MM.1S (cell line): ENCODE results near the gene NDST1.

ENCODE experiments used
- DNase-seq: peaks from one replicate; pipeline ENCODE4 v3.0.0-alpha.2; 2015
- H2AFZ ChIP-seq: fragments of 300-600 bp; sonication (generic); 2 replicates; pipeline ENCODE4 v1.6.0; 2016; ENCODE audit warnings: antibody characterized with exemption, low read length
- H3F3A ChIP-seq: fragments of 300-600 bp; sonication (generic); 2 replicates; pipeline ENCODE4 v1.6.1; 2016; ENCODE audit warnings: mild to moderate bottlenecking, antibody characterized with exemption, low read length, moderate library complexity, mixed read lengths; ENCODE audit not compliant: insufficient read depth
- H3K27ac ChIP-seq: fragments of 300-600 bp; sonication (generic); 2 replicates; pipeline ENCODE4 v1.5.1; 2016; ENCODE audit warnings: mild to moderate bottlenecking, low read length
- H3K27me3 ChIP-seq: fragments of 300-600 bp; sonication (generic); replicated peaks from 2 replicates; pipeline ENCODE4 v1.6.0; 2016; ENCODE audit warnings: low read length; ENCODE audit not compliant: insufficient read depth
- H3K36me3 ChIP-seq: fragments of 300-600 bp; sonication (generic); replicated peaks from 2 replicates; pipeline ENCODE4 v1.6.1; 2016; ENCODE audit warnings: mild to moderate bottlenecking, low read length, mixed read lengths; ENCODE audit not compliant: insufficient read depth
- H3K4me1 ChIP-seq: fragments of 300-600 bp; sonication (generic); 2 replicates; pipeline ENCODE4 v1.6.1; 2016; ENCODE audit warnings: low read length, mixed read lengths
- H3K4me2 ChIP-seq: fragments of 300-600 bp; sonication (generic); 2 replicates; pipeline ENCODE4 v1.6.0; 2016; ENCODE audit warnings: low read depth, low read length
- H3K4me3 ChIP-seq: fragments of 300-600 bp; sonication (generic); 2 replicates; pipeline ENCODE4 v1.5.1; 2016; ENCODE audit warnings: low read length, mixed read lengths
- H3K79me2 ChIP-seq: fragments of 300-600 bp; sonication (generic); 2 replicates; pipeline ENCODE4 v1.6.1; 2016; ENCODE audit warnings: mixed run types, low read length, mixed read lengths
- H3K9ac ChIP-seq: fragments of 300-600 bp; sonication (generic); 2 replicates; pipeline ENCODE4 v1.6.1; 2016; ENCODE audit warnings: low read length, mixed read lengths
- H3K9me2 ChIP-seq: fragments of 300-600 bp; sonication (generic); replicated peaks from 2 replicates; pipeline ENCODE4 v1.6.1; 2016; ENCODE audit warnings: mild to moderate bottlenecking, low read length, mixed read lengths; ENCODE audit not compliant: insufficient read depth
- H3K9me3 ChIP-seq: fragments of 300-600 bp; sonication (generic); replicated peaks from 2 replicates; pipeline ENCODE4 v1.6.1; 2016; ENCODE audit warnings: mild to moderate bottlenecking, low read length, mixed read lengths; ENCODE audit not compliant: insufficient read depth
- H4K20me1 ChIP-seq: fragments of 300-600 bp; sonication (generic); 2 replicates; pipeline ENCODE4 v1.6.1; 2016; ENCODE audit warnings: mild to moderate bottlenecking, low read length, moderate library complexity, mixed read lengths; ENCODE audit not compliant: insufficient read depth
- CTCF ChIP-seq: fragments of 300-600 bp; sonication (generic); IDR thresholded peaks from 2 replicates; pipeline ENCODE4 v1.5.1; 2016; ENCODE audit warnings: antibody characterized with exemption, low read length, mixed read lengths
- EZH2 ChIP-seq: fragments of 300-600 bp; sonication (generic); optimal IDR thresholded peaks from 2 replicates; pipeline ENCODE3; 2017; ENCODE audit warnings: low read depth, mild to moderate bottlenecking, antibody characterized with exemption, low read length, mixed read lengths
- EZH2phosphoT487 ChIP-seq: fragments of 300-600 bp; sonication (generic); IDR thresholded peaks from 2 replicates; pipeline ENCODE4 v1.6.1; 2018; ENCODE audit warnings: antibody characterized with exemption, low read length

NDST1 gene

DNA sequence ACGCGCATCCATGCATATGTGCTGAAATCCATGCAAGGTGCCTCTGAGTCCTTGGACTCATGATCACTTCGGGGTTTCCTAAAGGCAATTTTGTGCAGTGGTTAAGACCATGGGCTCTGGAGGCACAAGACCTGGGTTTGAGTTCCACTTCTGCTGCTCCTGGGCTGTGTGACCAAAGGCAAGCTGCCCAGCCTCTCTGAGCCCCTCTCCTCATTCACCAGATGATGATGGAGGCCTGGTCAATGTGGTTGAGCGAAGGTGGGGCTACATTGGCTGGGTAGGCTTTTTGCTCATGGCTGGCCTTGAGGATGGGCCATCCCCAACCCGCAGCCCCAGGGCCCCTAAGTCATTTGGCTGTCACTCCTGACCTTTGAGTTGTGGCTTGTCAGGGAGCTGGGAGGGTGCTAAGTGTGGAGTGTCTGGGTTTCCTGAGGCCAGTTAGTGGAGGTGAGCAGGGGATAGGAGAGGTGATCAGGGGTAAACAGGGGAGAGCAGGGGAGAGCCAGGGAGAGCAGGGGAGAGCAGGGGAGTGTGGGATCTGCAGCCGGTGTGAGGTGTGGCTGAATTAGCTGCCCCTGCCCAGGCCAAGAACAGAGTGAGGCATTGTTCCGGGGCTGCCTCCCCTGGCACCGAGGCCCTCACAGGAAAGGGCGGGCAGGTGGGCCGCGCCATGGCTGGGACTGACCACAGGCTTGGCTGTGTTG lies 68.0 kb downstream of the NDST1 start:
- no peaks in the 10 kb centered on the region for H3K36me3 ChIP-seq
- TF ChIP-seq EZH2phosphoT487 (no peak), CTCF (no peak), EZH2 (no peak)
- H3K4me1 ChIP-seq, result no peaks in the 10 kb centered on the region
- H2AFZ ChIP-seq, result no peak overlapping the region
- DNase-seq, result no peak
- H3K4me2 ChIP-seq, result no peak overlapping the region
- H3F3A ChIP-seq, result no peaks in the 10 kb centered on the region
- H3K9ac ChIP-seq, result no peak overlapping the region
- no peaks in the 10 kb centered on the region for H4K20me1 ChIP-seq
- H3K27me3 ChIP-seq, result no peaks in the 10 kb centered on the region; the same call in 1 of the 2 replicates
- H3K27ac ChIP-seq, result no peak overlapping the region
- no peaks in the 10 kb centered on the region for H3K9me2 ChIP-seq
- no peaks in the 10 kb centered on the region for H3K79me2 ChIP-seq
- no peaks in the 10 kb centered on the region for H3K9me3 ChIP-seq
- no peak overlapping the region for H3K4me3 ChIP-seq

GRCh38 chr5:150576449-150576949 lies 68.6 kb downstream of the NDST1 start:
- Histone ChIP-seq H2AFZ (no peak overlapping the region), H3K4me1 (no peaks in the 10 kb centered on the region), H3K9ac (no peak overlapping the region), H3K9me2 (no peaks in the 10 kb centered on the region), H3K27me3 (no peaks in the 10 kb centered on the region; the same call in 1 of the 2 replicates), H4K20me1 (no peaks in the 10 kb centered on the region), H3F3A (no peaks in the 10 kb centered on the region), H3K4me3 (no peak overlapping the region), H3K27ac (no peak overlapping the region), H3K79me2 (no peaks in the 10 kb centered on the region), H3K36me3 (no peaks in the 10 kb centered on the region), H3K4me2 (no peak overlapping the region), H3K9me3 (no peaks in the 10 kb centered on the region)
- DNase-seq, result no peak
- TF ChIP-seq CTCF (no peak), EZH2phosphoT487 (no peak), EZH2 (no peak)

DNA sequence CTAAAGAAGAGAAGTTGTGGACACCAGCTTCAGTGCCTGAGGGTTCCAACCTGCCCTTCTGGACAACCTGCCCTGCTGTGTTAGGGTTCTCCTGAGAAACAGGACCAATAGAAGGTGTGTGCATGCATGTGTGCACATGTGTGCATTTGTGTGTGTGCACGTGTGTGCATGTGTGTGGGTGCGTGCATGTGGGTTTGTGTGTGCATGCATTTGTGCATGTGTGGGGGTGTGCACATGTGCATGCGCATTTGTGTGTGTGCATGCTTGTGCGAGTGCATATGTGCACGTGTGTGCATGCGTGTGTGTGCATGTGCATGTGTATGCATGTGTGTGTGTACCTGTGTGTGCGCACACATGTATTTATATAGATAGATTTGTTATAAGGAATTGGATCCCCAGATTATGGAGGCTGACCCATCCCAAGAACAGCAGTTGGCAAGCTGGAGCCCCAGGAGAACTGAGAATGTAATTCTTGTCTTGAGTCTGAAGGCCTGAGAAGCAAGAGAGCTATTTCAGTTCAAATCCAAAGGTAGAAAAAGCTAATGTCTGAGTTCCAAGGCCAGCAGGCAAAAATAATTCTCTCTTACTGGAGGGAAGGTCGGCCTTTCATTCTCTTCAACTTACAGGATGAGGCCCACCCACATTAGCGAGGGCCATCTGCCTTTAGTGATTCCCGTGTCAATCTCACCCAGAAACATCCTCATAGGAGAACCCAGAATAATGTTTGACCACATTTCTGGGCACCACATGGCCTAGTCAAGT lies 69.6 kb downstream of the NDST1 start:
- DNase-seq, result no peak
- no peak overlapping the region for H3K4me3 ChIP-seq
- H3K79me2 ChIP-seq, result no peaks in the 10 kb centered on the region
- H3K9ac ChIP-seq, result no peak overlapping the region
- TF ChIP-seq EZH2, result no peak
- TF ChIP-seq CTCF, result no peak
- no peak for TF ChIP-seq EZH2phosphoT487
- H3K9me3 ChIP-seq, result no peaks in the 10 kb centered on the region
- H3K36me3 ChIP-seq, result no peaks in the 10 kb centered on the region
- H3K4me2 ChIP-seq, result no peak overlapping the region
- no peaks in the 10 kb centered on the region for H3F3A ChIP-seq
- H3K9me2 ChIP-seq, result no peaks in the 10 kb centered on the region
- H3K27me3 ChIP-seq, result no peaks in the 10 kb centered on the region; the same call in 1 of the 2 replicates
- no peak overlapping the region for H2AFZ ChIP-seq
- H4K20me1 ChIP-seq, result no peaks in the 10 kb centered on the region
- no peak overlapping the region for H3K27ac ChIP-seq
- H3K4me1 ChIP-seq, result no peaks in the 10 kb centered on the region
